ENCODE data around the gene LRWD1.

GRCh38 chr7:102445674-102446071 is 19.1 kb upstream of the LRWD1 start:
- TF ChIP-seq CTCF (IDR thresholded peaks at IDR 0.05) (no peak), EZH2 (IDR thresholded peaks at IDR 0.05; ENCODE audit: borderline replicate concordance, insufficient read depth, low read depth, low read length, poor library complexity, severe bottlenecking) (no peak)

All from B cell (primary cell).